ENCODE results near the gene MACROD1. TPM values are rescaled to one million over a fixed set of nuclear protein-coding genes. Genes with fewer than 3 reads are reported as not detected.

MACROD1 gene
- total and polyA plus RNA-seq, 2 of the 13 experiments (the other 11 are each of a cell fraction or from before 2014, with no cell fraction given): 23.1 to 34.5 TPM

DNA sequence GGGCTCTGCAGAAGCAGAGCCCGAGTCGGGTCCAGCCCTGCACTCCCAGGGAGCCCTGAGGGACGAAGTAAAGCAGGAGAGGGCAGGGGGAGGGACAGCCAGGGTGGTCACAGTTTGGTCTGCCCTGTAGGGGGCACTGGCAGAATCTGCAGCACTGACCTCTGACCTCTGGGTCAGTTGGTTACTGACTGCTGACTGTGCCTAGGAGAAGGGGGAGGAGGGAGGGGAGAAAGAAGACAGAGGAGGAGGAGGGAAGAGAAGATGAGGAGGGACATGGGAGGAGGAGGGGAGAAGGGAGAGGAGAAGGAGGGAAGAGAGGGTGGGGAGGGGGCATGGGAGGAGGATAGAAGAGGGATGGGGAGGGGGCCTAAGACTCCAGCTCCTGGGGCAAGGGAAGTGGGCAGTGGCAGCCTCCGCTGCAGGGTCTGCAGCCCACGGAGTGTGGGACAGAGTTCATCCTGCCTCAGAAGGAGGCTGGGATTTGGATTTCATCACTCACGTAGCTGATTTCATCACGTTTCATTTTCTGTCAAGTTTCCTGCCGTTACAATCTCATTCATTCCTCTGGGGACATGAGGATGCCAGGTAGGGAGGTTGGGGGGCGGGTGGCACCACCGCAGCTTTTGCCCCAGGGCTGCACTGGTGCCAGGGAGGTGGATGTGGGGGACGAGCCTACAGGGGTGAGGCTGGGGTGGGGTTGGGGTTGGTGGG lies 75.0 kb downstream of the MACROD1 start (continued):
- TF ChIP-seq, protein P1, sequence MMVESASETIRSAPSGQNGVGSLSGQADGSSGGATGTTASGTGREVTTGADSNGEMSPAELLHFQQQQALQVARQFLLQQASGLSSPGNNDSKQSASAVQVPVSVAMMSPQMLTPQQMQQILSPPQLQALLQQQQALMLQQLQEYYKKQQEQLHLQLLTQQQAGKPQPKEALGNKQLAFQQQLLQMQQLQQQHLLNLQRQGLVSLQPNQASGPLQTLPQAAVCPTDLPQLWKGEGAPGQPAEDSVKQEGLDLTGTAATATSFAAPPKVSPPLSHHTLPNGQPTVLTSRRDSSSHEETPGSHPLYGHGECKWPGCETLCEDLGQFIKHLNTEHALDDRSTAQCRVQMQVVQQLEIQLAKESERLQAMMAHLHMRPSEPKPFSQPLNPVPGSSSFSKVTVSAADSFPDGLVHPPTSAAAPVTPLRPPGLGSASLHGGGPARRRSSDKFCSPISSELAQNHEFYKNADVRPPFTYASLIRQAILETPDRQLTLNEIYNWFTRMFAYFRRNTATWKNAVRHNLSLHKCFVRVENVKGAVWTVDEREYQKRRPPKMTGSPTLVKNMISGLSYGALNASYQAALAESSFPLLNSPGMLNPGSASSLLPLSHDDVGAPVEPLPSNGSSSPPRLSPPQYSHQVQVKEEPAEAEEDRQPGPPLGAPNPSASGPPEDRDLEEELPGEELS (CRISPR knock-in tag; IDR thresholded peaks at IDR 0.05): no peak
- TF ChIP-seq ARID2 (CRISPR knock-in tag; IDR thresholded peaks at IDR 0.05; ENCODE audit: borderline replicate concordance) (no peak), ZNF713 (CRISPR knock-in tag; IDR thresholded peaks at IDR 0.05) (no peak), PRMT3 (CRISPR knock-in tag; IDR thresholded peaks at IDR 0.05; ENCODE audit: borderline replicate concordance, low read depth) (no peak), SRY (CRISPR knock-in tag; IDR thresholded peaks at IDR 0.05) (no peak), SNAI1 (CRISPR knock-in tag; IDR thresholded peaks at IDR 0.05; ENCODE audit: borderline replicate concordance) (no peak), ZNF546 (CRISPR knock-in tag; conservative IDR thresholded peaks at IDR 0.05) (no peak), GTF3A (CRISPR knock-in tag; conservative IDR thresholded peaks at IDR 0.05) (no peak), ZSCAN12 (CRISPR knock-in tag; IDR thresholded peaks at IDR 0.05) (no peak), MTF1 (CRISPR knock-in tag; IDR thresholded peaks at IDR 0.05) (no peak), BCL6 (CRISPR knock-in tag; IDR thresholded peaks at IDR 0.05) (no peak), ZNF749 (CRISPR knock-in tag; IDR thresholded peaks at IDR 0.05; ENCODE audit: borderline replicate concordance) (no peak), ZNF234 (CRISPR knock-in tag; conservative IDR thresholded peaks at IDR 0.05) (no peak), ZNF296 (CRISPR knock-in tag; conservative IDR thresholded peaks at IDR 0.05) (no peak), ZMYM4 (CRISPR knock-in tag; IDR thresholded peaks at IDR 0.05) (0 out of 2 replicates have a peak, but pooled peaks have one; percentile 15), RAD21 (CRISPR knock-in tag; IDR thresholded peaks at IDR 0.05) (no peak), NR2F2 (IDR thresholded peaks at IDR 0.05; ENCODE audit: borderline replicate concordance, low read depth) (peak; percentile 41; the same call in 1 of the 2 replicates), AHR (CRISPR knock-in tag; IDR thresholded peaks at IDR 0.05) (no peak), KDM6A (CRISPR knock-in tag; IDR thresholded peaks at IDR 0.05; ENCODE audit: low read depth) (no peak)
- TF ChIP-seq, protein P2, sequence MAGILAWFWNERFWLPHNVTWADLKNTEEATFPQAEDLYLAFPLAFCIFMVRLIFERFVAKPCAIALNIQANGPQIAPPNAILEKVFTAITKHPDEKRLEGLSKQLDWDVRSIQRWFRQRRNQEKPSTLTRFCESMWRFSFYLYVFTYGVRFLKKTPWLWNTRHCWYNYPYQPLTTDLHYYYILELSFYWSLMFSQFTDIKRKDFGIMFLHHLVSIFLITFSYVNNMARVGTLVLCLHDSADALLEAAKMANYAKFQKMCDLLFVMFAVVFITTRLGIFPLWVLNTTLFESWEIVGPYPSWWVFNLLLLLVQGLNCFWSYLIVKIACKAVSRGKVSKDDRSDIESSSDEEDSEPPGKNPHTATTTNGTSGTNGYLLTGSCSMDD (CRISPR knock-in tag; IDR thresholded peaks at IDR 0.05): no peak
- TF ChIP-seq, protein P3, sequence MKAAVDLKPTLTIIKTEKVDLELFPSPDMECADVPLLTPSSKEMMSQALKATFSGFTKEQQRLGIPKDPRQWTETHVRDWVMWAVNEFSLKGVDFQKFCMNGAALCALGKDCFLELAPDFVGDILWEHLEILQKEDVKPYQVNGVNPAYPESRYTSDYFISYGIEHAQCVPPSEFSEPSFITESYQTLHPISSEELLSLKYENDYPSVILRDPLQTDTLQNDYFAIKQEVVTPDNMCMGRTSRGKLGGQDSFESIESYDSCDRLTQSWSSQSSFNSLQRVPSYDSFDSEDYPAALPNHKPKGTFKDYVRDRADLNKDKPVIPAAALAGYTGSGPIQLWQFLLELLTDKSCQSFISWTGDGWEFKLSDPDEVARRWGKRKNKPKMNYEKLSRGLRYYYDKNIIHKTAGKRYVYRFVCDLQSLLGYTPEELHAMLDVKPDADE (CRISPR knock-in tag; IDR thresholded peaks at IDR 0.05): no peak
- TF ChIP-seq, protein P4, sequence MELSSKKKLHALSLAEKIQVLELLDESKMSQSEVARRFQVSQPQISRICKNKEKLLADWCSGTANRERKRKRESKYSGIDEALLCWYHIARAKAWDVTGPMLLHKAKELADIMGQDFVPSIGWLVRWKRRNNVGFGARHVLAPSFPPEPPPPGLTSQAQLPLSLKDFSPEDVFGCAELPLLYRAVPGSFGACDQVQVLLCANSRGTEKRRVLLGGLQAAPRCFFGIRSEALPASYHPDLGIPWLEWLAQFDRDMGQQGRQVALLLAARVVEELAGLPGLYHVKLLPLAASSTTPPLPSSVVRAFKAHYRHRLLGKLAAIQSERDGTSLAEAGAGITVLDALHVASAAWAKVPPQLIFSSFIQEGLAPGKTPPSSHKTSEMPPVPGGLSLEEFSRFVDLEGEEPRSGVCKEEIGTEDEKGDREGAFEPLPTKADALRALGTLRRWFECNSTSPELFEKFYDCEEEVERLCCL (CRISPR knock-in tag; IDR thresholded peaks at IDR 0.05; ENCODE audit: borderline replicate concordance): no peak
- TF ChIP-seq, protein P5, sequence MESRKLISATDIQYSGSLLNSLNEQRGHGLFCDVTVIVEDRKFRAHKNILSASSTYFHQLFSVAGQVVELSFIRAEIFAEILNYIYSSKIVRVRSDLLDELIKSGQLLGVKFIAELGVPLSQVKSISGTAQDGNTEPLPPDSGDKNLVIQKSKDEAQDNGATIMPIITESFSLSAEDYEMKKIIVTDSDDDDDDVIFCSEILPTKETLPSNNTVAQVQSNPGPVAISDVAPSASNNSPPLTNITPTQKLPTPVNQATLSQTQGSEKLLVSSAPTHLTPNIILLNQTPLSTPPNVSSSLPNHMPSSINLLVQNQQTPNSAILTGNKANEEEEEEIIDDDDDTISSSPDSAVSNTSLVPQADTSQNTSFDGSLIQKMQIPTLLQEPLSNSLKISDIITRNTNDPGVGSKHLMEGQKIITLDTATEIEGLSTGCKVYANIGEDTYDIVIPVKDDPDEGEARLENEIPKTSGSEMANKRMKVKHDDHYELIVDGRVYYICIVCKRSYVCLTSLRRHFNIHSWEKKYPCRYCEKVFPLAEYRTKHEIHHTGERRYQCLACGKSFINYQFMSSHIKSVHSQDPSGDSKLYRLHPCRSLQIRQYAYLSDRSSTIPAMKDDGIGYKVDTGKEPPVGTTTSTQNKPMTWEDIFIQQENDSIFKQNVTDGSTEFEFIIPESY (CRISPR knock-in tag; IDR thresholded peaks at IDR 0.05): peak; percentile 89

Data from HepG2 (cell line).